H9 (cell line): ENCODE results near the gene IFT25. TPM values are rescaled to one million over a fixed set of nuclear protein-coding genes. Genes with fewer than 3 reads are reported as not detected.

Source experiments
- DNase-seq: peaks from one replicate; pipeline ENCODE4 v3.0.0-alpha.2; 2017
- H2AFZ ChIP-seq: one replicate; pipeline ENCODE4 v1.6.1; 2013; ENCODE audit warnings: mild to moderate bottlenecking, low read length, control low read depth, moderate library complexity
- H2AK5ac ChIP-seq: 2 replicates; pipeline ENCODE4 v1.6.1; 2013; ENCODE audit warnings: low read length, control low read depth, mixed read lengths; ENCODE audit not compliant: insufficient read length
- H2BK120ac ChIP-seq: one replicate; pipeline ENCODE4 v1.6.1; 2013; ENCODE audit warnings: low read depth, mild to moderate bottlenecking, low read length, control low read depth, inconsistent platforms; ENCODE audit not compliant: poor library complexity, severe bottlenecking
- H2BK12ac ChIP-seq: 2 replicates; pipeline ENCODE4 v1.6.1; 2013; ENCODE audit warnings: low read length, control low read depth, mixed read lengths, low read depth; ENCODE audit not compliant: insufficient read length
- H2BK15ac ChIP-seq: 2 replicates; pipeline ENCODE4 v1.6.1; 2013; ENCODE audit warnings: low read depth, low read length, control low read depth
- H2BK20ac ChIP-seq: one replicate; pipeline ENCODE4 v1.6.1; 2013; ENCODE audit warnings: low read depth, mild to moderate bottlenecking, low read length, control low read depth, inconsistent platforms; ENCODE audit not compliant: poor library complexity, severe bottlenecking
- H2BK5ac ChIP-seq: 2 replicates; pipeline ENCODE4 v1.6.1; 2013; ENCODE audit warnings: low read length, control low read depth, mixed read lengths; ENCODE audit not compliant: insufficient read length
- H3K14ac ChIP-seq: 2 replicates; pipeline ENCODE4 v1.6.1; 2013; ENCODE audit warnings: low read length, control low read depth; ENCODE audit not compliant: insufficient read depth
- H3K18ac ChIP-seq: 2 replicates; pipeline ENCODE4 v1.6.1; 2013; ENCODE audit warnings: low read depth, mild to moderate bottlenecking, mixed read lengths, low read length, control low read depth; ENCODE audit not compliant: insufficient read length
- H3K23ac ChIP-seq: 2 replicates; pipeline ENCODE4 v1.6.1; 2013; ENCODE audit warnings: low read length, control low read depth, mixed read lengths, low read depth; ENCODE audit not compliant: insufficient read length
- H3K23me2 ChIP-seq: 2 replicates; pipeline ENCODE4 v1.6.1; 2013; ENCODE audit warnings: low read depth, mild to moderate bottlenecking, mixed read lengths, low read length, control low read depth; ENCODE audit not compliant: insufficient read length, poor library complexity, severe bottlenecking
- H3K27ac ChIP-seq: 2 replicates; pipeline ENCODE4 v1.5.1; 2013; ENCODE audit warnings: low read length, control low read depth, mixed read lengths, low read depth; ENCODE audit not compliant: insufficient read length
- H3K27me3 ChIP-seq: 2 replicates; pipeline ENCODE4 v1.6.1; 2013; ENCODE audit warnings: low read length, control low read depth, inconsistent platforms; ENCODE audit not compliant: insufficient read depth
- H3K4ac ChIP-seq: 2 replicates; pipeline ENCODE4 v1.6.1; 2013; ENCODE audit warnings: low read depth, mild to moderate bottlenecking, control low read depth, inconsistent platforms, low read length, moderate library complexity
- H3K4me1 ChIP-seq: 2 replicates; pipeline ENCODE4 v1.6.1; 2013; ENCODE audit warnings: low read length, control low read depth, inconsistent platforms; ENCODE audit not compliant: insufficient read depth
- H3K4me2 ChIP-seq: 2 replicates; pipeline ENCODE4 v1.6.1; 2013; ENCODE audit warnings: low read length, control low read depth, mixed read lengths; ENCODE audit not compliant: insufficient read length, insufficient read depth
- H3K56ac ChIP-seq: 2 replicates; pipeline ENCODE4 v1.6.1; 2013; ENCODE audit warnings: low read depth, mild to moderate bottlenecking, mixed read lengths, low read length, control low read depth; ENCODE audit not compliant: insufficient read length
- H3K79me1 ChIP-seq: 2 replicates; pipeline ENCODE4 v1.6.1; 2013; ENCODE audit warnings: low read depth, mild to moderate bottlenecking, moderate library complexity, low read length, control low read depth, inconsistent platforms; ENCODE audit not compliant: insufficient read depth, poor library complexity, severe bottlenecking
- H3K79me2 ChIP-seq: 2 replicates; pipeline ENCODE4 v1.6.1; 2013; ENCODE audit warnings: low read length, control low read depth, inconsistent platforms; ENCODE audit not compliant: insufficient read depth
- H3K9ac ChIP-seq: 2 replicates; pipeline ENCODE4 v1.6.1; 2013; ENCODE audit warnings: low read length, control low read depth, mixed read lengths; ENCODE audit not compliant: insufficient read length; ENCODE audit errors: extremely low read depth
- H3K9me3 ChIP-seq: one replicate; pipeline ENCODE4 v1.6.1; 2013; ENCODE audit warnings: low read depth, low read length, inconsistent platforms; ENCODE audit not compliant: control insufficient read depth
- H3T11ph ChIP-seq: one replicate; pipeline ENCODE4 v1.6.1; 2013; ENCODE audit warnings: mild to moderate bottlenecking, low read length, control low read depth, inconsistent platforms
- H4K20me1 ChIP-seq: one replicate; pipeline ENCODE4 v1.6.1; 2013; ENCODE audit not compliant: control insufficient read depth, insufficient read length, insufficient read depth
- H4K5ac ChIP-seq: 2 replicates; pipeline ENCODE4 v1.6.1; 2013; ENCODE audit warnings: low read depth, mild to moderate bottlenecking, mixed read lengths, low read length, control low read depth; ENCODE audit not compliant: insufficient read length
- H4K8ac ChIP-seq: replicated peaks from 2 replicates; pipeline ENCODE4 v1.6.1; 2013; ENCODE audit warnings: low read length, control low read depth, mixed read lengths, low read depth; ENCODE audit not compliant: insufficient read length
- H4K91ac ChIP-seq: 2 replicates; pipeline ENCODE4 v1.6.1; 2013; ENCODE audit warnings: low read depth, mild to moderate bottlenecking, moderate library complexity, mixed read lengths, low read length, control low read depth; ENCODE audit not compliant: insufficient read length
- H3K27ac Mint-ChIP-seq, 3 experiments: 2 replicates in 2 of 3; 3 replicates in 1 of 3; pipeline ENCODE4 v1.8.0; 2020 to 2021; ENCODE audit warnings: mixed read lengths in 3 of 3, mild to moderate bottlenecking in 1 of 3, moderate library complexity in 1 of 3
- H3K27me3 Mint-ChIP-seq: 2 replicates; pipeline ENCODE4 v1.8.0; 2021; ENCODE audit warnings: low read depth, mild to moderate bottlenecking, moderate library complexity, mixed read lengths
- H3K36me3 Mint-ChIP-seq, 3 experiments: 2 replicates in 2 of 3; 3 replicates in 1 of 3; pipeline ENCODE4 v1.8.0; 2020 to 2021; ENCODE audit warnings: low read depth in 3 of 3, mixed read lengths in 3 of 3; ENCODE audit not compliant: insufficient read depth in 1 of 3
- H3K4me1 Mint-ChIP-seq, 2 experiments: 2 replicates each; pipeline ENCODE4 v1.8.0; 2020; ENCODE audit warnings: mixed read lengths in 2 of 2
- H3K4me3 Mint-ChIP-seq, 2 experiments: 2 replicates in 1 of 2; 3 replicates in 1 of 2; pipeline ENCODE4 v1.8.0; 2020 to 2021; ENCODE audit warnings: mild to moderate bottlenecking in 2 of 2, mixed read lengths in 2 of 2, moderate library complexity in 1 of 2
- H3K9me3 Mint-ChIP-seq, 2 experiments: 2 replicates in 1 of 2; 3 replicates in 1 of 2; pipeline ENCODE4 v1.8.0; 2020; ENCODE audit warnings: mild to moderate bottlenecking in 2 of 2, mixed read lengths in 2 of 2, moderate library complexity in 1 of 2
- WGBS: extraction: QIAGEN DNeasy Blood & Tissue Kit; methylation state at CpG from one replicate; pipeline ENCODE4 v1.1.7; 2013; ENCODE audit warnings: missing lambda C conversion rate, low lambda C conversion rate, mixed read lengths; ENCODE audit not compliant: insufficient read length; ENCODE audit errors: extremely low coverage; 5-methylcytosine and 5-hydroxymethylcytosine counted together
- total RNA-seq: library from RNA; stranded (reverse); gene quantifications from 2 replicates; pipeline ENCODE4 v1.2.1, GENCODE V29; 2021
- TF ChIP-seq, protein P1 (sequence below): fragments of 200-600 bp; sonication (generic); conservative IDR thresholded peaks from 3 replicates; pipeline ENCODE4 v1.8.0; 2021; ENCODE audit warnings: antibody characterized with exemption, mild to moderate bottlenecking

Gene IFT25
- total RNA-seq, 1 experiment from 2014 or later = 36.8 TPM

- no peak overlapping the region for H3K27ac Mint-ChIP-seq
- Histone ChIP-seq H3K79me2 (no peaks in the 10 kb centered on the region), H3T11ph (no peak overlapping the region), H2BK120ac (no peak overlapping the region), H3K4ac (no peak overlapping the region), H3K4me1 (no peaks in the 10 kb centered on the region), H3K27ac (no peak overlapping the region), H4K20me1 (no peaks in the 10 kb centered on the region), H3K4me2 (no peak overlapping the region), H4K8ac (no peak overlapping the region), H3K9me3 (no peaks in the 10 kb centered on the region), H2BK12ac (no peak overlapping the region), H4K91ac (no peak overlapping the region), H3K79me1 (no peaks in the 10 kb centered on the region), H3K9ac (no peak overlapping the region), H3K14ac (no peak overlapping the region), H3K23me2 (no peaks in the 10 kb centered on the region), H3K18ac (no peak overlapping the region), H2BK15ac (no peak overlapping the region), H2AFZ (no peak overlapping the region), H2BK20ac (no peak overlapping the region), H2AK5ac (no peak overlapping the region), H3K27me3 (no peaks in the 10 kb centered on the region), H2BK5ac (no peak overlapping the region), H3K56ac (no peak overlapping the region), H3K23ac (no peak overlapping the region), H4K5ac (no peak overlapping the region)
- peaks cover 0 to 47% (median 16%) of the 10 kb centered on the region in 3 experiments; a peak in 5 of 7 replicates for H3K36me3 Mint-ChIP-seq
- H3K27me3 Mint-ChIP-seq = no peaks in the 10 kb centered on the region
- DNase-seq = no peak
- TF ChIP-seq, protein P1, sequence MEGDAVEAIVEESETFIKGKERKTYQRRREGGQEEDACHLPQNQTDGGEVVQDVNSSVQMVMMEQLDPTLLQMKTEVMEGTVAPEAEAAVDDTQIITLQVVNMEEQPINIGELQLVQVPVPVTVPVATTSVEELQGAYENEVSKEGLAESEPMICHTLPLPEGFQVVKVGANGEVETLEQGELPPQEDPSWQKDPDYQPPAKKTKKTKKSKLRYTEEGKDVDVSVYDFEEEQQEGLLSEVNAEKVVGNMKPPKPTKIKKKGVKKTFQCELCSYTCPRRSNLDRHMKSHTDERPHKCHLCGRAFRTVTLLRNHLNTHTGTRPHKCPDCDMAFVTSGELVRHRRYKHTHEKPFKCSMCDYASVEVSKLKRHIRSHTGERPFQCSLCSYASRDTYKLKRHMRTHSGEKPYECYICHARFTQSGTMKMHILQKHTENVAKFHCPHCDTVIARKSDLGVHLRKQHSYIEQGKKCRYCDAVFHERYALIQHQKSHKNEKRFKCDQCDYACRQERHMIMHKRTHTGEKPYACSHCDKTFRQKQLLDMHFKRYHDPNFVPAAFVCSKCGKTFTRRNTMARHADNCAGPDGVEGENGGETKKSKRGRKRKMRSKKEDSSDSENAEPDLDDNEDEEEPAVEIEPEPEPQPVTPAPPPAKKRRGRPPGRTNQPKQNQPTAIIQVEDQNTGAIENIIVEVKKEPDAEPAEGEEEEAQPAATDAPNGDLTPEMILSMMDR = no peak
- no peak overlapping the region for H3K4me3 Mint-ChIP-seq
- H3K4me1 Mint-ChIP-seq = no peaks in the 10 kb centered on the region
- H3K9me3 Mint-ChIP-seq = no peaks in the 10 kb centered on the region
- WGBS = no CpG with 5 or more reads among the region's 5 CpGs
Measured at GRCh38 chr1:53871773-53872484, 73.6 kb downstream of the IFT25 start.

Other genes starting within 250 kb of the IFT25 start
- gene GLIS1, start 206.5 kb downstream of the IFT25 start, total RNA-seq = 0.11 and 0.28 TPM in 2 replicates
- gene NDC1, start 107.4 kb downstream of the IFT25 start, total RNA-seq = 49.3 and 50.2 TPM in 2 replicates
- gene YIPF1, start 55.9 kb downstream of the IFT25 start, total RNA-seq = 29.1 and 33.1 TPM in 2 replicates
- gene DIO1, start 51.5 kb downstream of the IFT25 start, total RNA-seq = not detected in 2 replicates
- gene LRRC42, start 651 bp upstream of the IFT25 start, total RNA-seq = 36.3 and 38.2 TPM in 2 replicates
- not detected in 2 replicates for gene LDLRAD1, start 72.5 kb upstream of the IFT25 start, total RNA-seq
- 111 and 131 TPM in 2 replicates for gene TMEM59, start 107.5 kb upstream of the IFT25 start, total RNA-seq
- gene TCEANC2, start 107.9 kb upstream of the IFT25 start, total RNA-seq = 4.8 and 5.3 TPM in 2 replicates
- not detected in 2 replicates for gene CDCP2, start 207.3 kb upstream of the IFT25 start, total RNA-seq